H1 (cell line): ENCODE data around the gene MTX2. TPM values are rescaled to one million over a fixed set of nuclear protein-coding genes. Genes with fewer than 3 reads are reported as not detected.
"Not testable (repeated sequence)": the region's sequence is repeated elsewhere in the genome, so short reads cannot be mapped to it uniquely, and the experiment has no call there.

Experiments
- CTCF ChIA-PET: fragments of 300-600 bp; sonication (Branson Sonifier 250); formaldehyde crosslinking; loops from one replicate; lab custom pipeline; 2021; ENCODE audit not compliant: partially characterized antibody; lab: Charles Lee
- POLR2A ChIA-PET: fragments of 300-600 bp; sonication (Branson Sonifier 250); formaldehyde crosslinking; loops from one replicate; lab custom pipeline; 2021; ENCODE audit warnings: inconsistent platforms; ENCODE audit not compliant: partially characterized antibody; lab: Charles Lee
- DNase-seq, 2 experiments: peaks; one replicate each; pipeline versions ENCODE4 v3.0.0 to v3.0.0-alpha.2; 2010 to 2022; ENCODE audit warnings: low spot score in 2 of 2, low read depth in 1 of 2, mixed read lengths in 1 of 2
- FAIRE-seq: peaks from 2 replicates; lab custom pipeline; 2011; peaks lifted over from hg19 to GRCh38; lab: Jason Lieb, UNC
- H2AFZ ChIP-seq: 2 replicates; pipeline ENCODE4 v1.8.1; 2012; ENCODE audit warnings: low read length, inconsistent platforms
- H2AK5ac ChIP-seq: 2 replicates; pipeline ENCODE4 v1.6.1; 2013; ENCODE audit warnings: low read depth, low read length
- H2BK120ac ChIP-seq: replicated peaks from 2 replicates; pipeline ENCODE3; 2013; ENCODE audit warnings: low read depth, low read length, inconsistent platforms
- H2BK12ac ChIP-seq: 2 replicates; pipeline ENCODE4 v1.6.1; 2013; ENCODE audit warnings: low read depth, low read length
- H2BK15ac ChIP-seq: 2 replicates; pipeline ENCODE4 v1.6.1; 2013; ENCODE audit warnings: low read length
- H2BK20ac ChIP-seq: 2 replicates; pipeline ENCODE4 v1.6.1; 2013; ENCODE audit warnings: low read length
- H2BK5ac ChIP-seq: 2 replicates; pipeline ENCODE4 v1.6.1; 2013; ENCODE audit warnings: low read depth, low read length
- H3K14ac ChIP-seq: 2 replicates; pipeline ENCODE4 v1.6.1; 2013; ENCODE audit warnings: inconsistent platforms; ENCODE audit not compliant: insufficient read length
- H3K18ac ChIP-seq: 2 replicates; pipeline ENCODE4 v1.6.1; 2013; ENCODE audit warnings: low read length; ENCODE audit errors: extremely low read depth
- H3K23ac ChIP-seq: 2 replicates; pipeline ENCODE4 v1.6.1; 2013; ENCODE audit warnings: inconsistent platforms; ENCODE audit not compliant: insufficient read length
- H3K23me2 ChIP-seq: 2 replicates; pipeline ENCODE4 v1.6.1; 2013; ENCODE audit warnings: low read depth, low read length
- H3K27ac ChIP-seq: 2 replicates; pipeline ENCODE4 v1.6.1; 2011; ENCODE audit warnings: low read depth, low read length, inconsistent platforms
- H3K27me3 ChIP-seq, 4 experiments: replicated peaks in 1 of 4; 1 replicate in 1 of 4; 2 replicates in 3 of 4; pipeline versions ENCODE4 v1.6.1 to v1.8.1; 2011 to 2013; ENCODE audit warnings: low read length in 3 of 4, mild to moderate bottlenecking in 3 of 4, inconsistent platforms in 2 of 4, mixed read lengths in 2 of 4, moderate library complexity in 1 of 4; ENCODE audit not compliant: control insufficient read depth in 3 of 4, insufficient read depth in 3 of 4; ENCODE audit errors: extremely low read depth in 1 of 4
- H3K36me3 ChIP-seq, 4 experiments: 2 replicates each; pipeline versions ENCODE4 v1.6.1 to v1.8.1; 2011 to 2013; ENCODE audit warnings: mild to moderate bottlenecking in 4 of 4, low read length in 3 of 4, moderate library complexity in 2 of 4, control low read depth in 1 of 4, inconsistent platforms in 1 of 4; ENCODE audit not compliant: insufficient read depth in 4 of 4, control insufficient read depth in 2 of 4
- H3K4ac ChIP-seq: replicated peaks from 2 replicates; pipeline ENCODE3; 2013; ENCODE audit warnings: low read length, low read depth, mixed read lengths, inconsistent platforms; ENCODE audit not compliant: insufficient read length
- H3K4me1 ChIP-seq, 4 experiments: replicated peaks in 1 of 4; 1 replicate in 1 of 4; 2 replicates in 3 of 4; pipeline versions ENCODE4 v1.6.1 to v1.8.1; 2011 to 2013; ENCODE audit warnings: low read length in 3 of 4, inconsistent platforms in 2 of 4, mixed read lengths in 1 of 4; ENCODE audit not compliant: insufficient read depth in 4 of 4, control insufficient read depth in 3 of 4
- H3K4me2 ChIP-seq, 2 experiments: 2 replicates each; pipeline versions ENCODE4 v1.6.1 to v1.8.1; 2011 to 2013; ENCODE audit warnings: low read depth in 2 of 2, low read length in 2 of 2, control low read depth in 1 of 2, inconsistent platforms in 1 of 2, mild to moderate bottlenecking in 1 of 2; ENCODE audit not compliant: insufficient read depth in 1 of 2
- H3K4me3 ChIP-seq, 4 experiments: fragments of 200-600, 300-600 bp in 1 of 4; sonication (generic), shearing (Covaris generic), sonication (Bioruptor Twin) in 1 of 4; 2 replicates each; pipeline versions ENCODE4 v1.5.1 to v1.8.1; 2011 to 2016; ENCODE audit warnings: low read length in 4 of 4, low read depth in 3 of 4, control low read depth in 2 of 4, inconsistent platforms in 2 of 4, mild to moderate bottlenecking in 2 of 4, mixed read lengths in 1 of 4, moderate library complexity in 1 of 4; ENCODE audit not compliant: insufficient read depth in 2 of 4; ENCODE audit errors: extremely low read depth in 1 of 4
- H3K56ac ChIP-seq: replicated peaks from 2 replicates; pipeline ENCODE3; 2013; ENCODE audit warnings: low read depth, mild to moderate bottlenecking, mixed read lengths, low read length, inconsistent platforms; ENCODE audit not compliant: insufficient read length
- H3K79me1 ChIP-seq: 2 replicates; pipeline ENCODE4 v1.6.1; 2013; ENCODE audit warnings: low read depth, low read length, control low read depth
- H3K79me2 ChIP-seq, 2 experiments: 2 replicates each; pipeline versions ENCODE4 v1.6.1 to v1.8.1; 2012 to 2013; ENCODE audit warnings: low read length in 2 of 2, mild to moderate bottlenecking in 2 of 2, inconsistent platforms in 1 of 2; ENCODE audit not compliant: insufficient read depth in 2 of 2, control insufficient read depth in 1 of 2
- H3K9ac ChIP-seq, 4 experiments: replicated peaks in 1 of 4; 1 replicate in 1 of 4; 2 replicates in 3 of 4; pipeline versions ENCODE4 v1.6.1 to v1.8.1; 2011 to 2013; ENCODE audit warnings: low read depth in 3 of 4, low read length in 3 of 4, control low read depth in 2 of 4, mild to moderate bottlenecking in 2 of 4, moderate library complexity in 2 of 4, inconsistent platforms in 1 of 4; ENCODE audit errors: extremely low read depth in 1 of 4
- H3K9me3 ChIP-seq, 2 experiments: 2 replicates each; pipeline versions ENCODE4 v1.6.1 to v1.8.1; 2012 to 2013; ENCODE audit warnings: mild to moderate bottlenecking in 2 of 2, moderate library complexity in 2 of 2, control low read depth in 1 of 2, inconsistent platforms in 1 of 2, low read depth in 1 of 2, low read length in 1 of 2, mixed read lengths in 1 of 2; ENCODE audit not compliant: insufficient read depth in 2 of 2
- H4K20me1 ChIP-seq, 2 experiments: replicated peaks in 1 of 2; 2 replicates each; pipeline versions ENCODE3 to v1.8.1; 2011 to 2013; ENCODE audit warnings: inconsistent platforms in 2 of 2, low read length in 2 of 2, mild to moderate bottlenecking in 1 of 2; ENCODE audit not compliant: insufficient read depth in 2 of 2, control insufficient read depth in 1 of 2
- H4K5ac ChIP-seq: 2 replicates; pipeline ENCODE4 v1.6.1; 2013; ENCODE audit warnings: low read length, low read depth, mixed read lengths, inconsistent platforms; ENCODE audit not compliant: insufficient read length
- H4K8ac ChIP-seq: 2 replicates; pipeline ENCODE4 v1.8.0; 2013; ENCODE audit warnings: mild to moderate bottlenecking, moderate library complexity, low read length, inconsistent platforms; ENCODE audit not compliant: insufficient read depth; ENCODE audit errors: extremely low read depth
- H4K91ac ChIP-seq: replicated peaks from 2 replicates; pipeline ENCODE3; 2013; ENCODE audit warnings: low read length, mixed read lengths, inconsistent platforms; ENCODE audit not compliant: insufficient read length
- WGBS, 2 experiments: shearing (Covaris generic) in 1 of 2; methylation state at CpG; one replicate each; pipeline versions ENCODE4 v1.1.6 to v1.1.7; 2013 to 2015; ENCODE audit warnings: low lambda C conversion rate in 2 of 2, mixed read lengths in 2 of 2, inconsistent platforms in 1 of 2, low coverage in 1 of 2, missing lambda C conversion rate in 1 of 2; ENCODE audit not compliant: insufficient replicate concordance in 2 of 2, insufficient coverage in 1 of 2, insufficient read length in 1 of 2; ENCODE audit errors: extremely low coverage in 1 of 2, missing lambda C conversion rate in 1 of 2; 5-methylcytosine and 5-hydroxymethylcytosine counted together
- polyA plus RNA-seq, 7 experiments: library from polyadenylated mRNA; depleted of rRNA in 3 of 7; stranded (reverse) in 5 of 7; unstranded in 2 of 7; fragments of >200 nt in 5 of 7; fragments of 200-250 nt in 2 of 7; gene quantifications; 1 replicate in 5 of 7; 2 replicates in 1 of 7; 4 replicates in 1 of 7; pipeline versions ENCODE4 v1.2.1 to v1.2.3, GENCODE V29; 2011 to 2013; ENCODE audit warnings: missing spikeins in 2 of 7, mixed read lengths in 2 of 7
- total RNA-seq: library from RNA; stranded (reverse); fragmentation: NEBNext Ultra II Directional; extraction: Animal tissue kit (Norgen Biotek cat#: 25700); gene quantifications from 2 replicates; pipeline ENCODE4 v1.2.1, GENCODE V29; 2021

Gene MTX2
- total and polyA plus RNA-seq, 2 of the 8 experiments (the other 6 are each of a cell fraction or from before 2014, with no cell fraction given) = 33.5 to 38.3 TPM

DNA sequence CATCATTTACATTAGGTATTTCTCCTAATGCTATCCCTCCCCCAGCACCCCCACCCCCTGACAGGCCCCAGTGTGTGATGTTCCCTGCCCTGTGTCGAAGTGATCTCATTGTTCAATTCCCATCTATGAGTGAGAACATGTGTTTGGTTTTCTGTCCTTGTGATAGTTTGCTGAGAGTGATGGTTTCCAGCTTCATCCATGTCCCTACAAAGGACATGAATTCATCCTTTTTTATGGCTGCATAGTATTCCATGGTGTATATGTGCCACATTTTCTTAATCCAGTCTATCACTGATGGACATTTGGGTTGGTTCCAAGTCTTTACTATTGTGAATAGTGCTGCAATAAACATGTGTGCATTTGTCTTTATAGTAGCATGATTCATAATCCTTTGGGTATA is 36.8 kb downstream of the MTX2 start:
- H3K4me2 ChIP-seq, H3K36me3 ChIP-seq, H3K23ac ChIP-seq, H4K5ac ChIP-seq, H3K4me1 ChIP-seq, CTCF ChIA-PET, H4K8ac ChIP-seq, H3K79me2 ChIP-seq, H3K4me3 ChIP-seq, H4K91ac ChIP-seq, H2BK12ac ChIP-seq, H2AK5ac ChIP-seq, H3K14ac ChIP-seq, H4K20me1 ChIP-seq, H3K27me3 ChIP-seq, H2BK5ac ChIP-seq, H3K79me1 ChIP-seq, H2AFZ ChIP-seq, H3K4ac ChIP-seq, POLR2A ChIA-PET, H3K9ac ChIP-seq, H3K9me3 ChIP-seq, H3K56ac ChIP-seq, H3K27ac ChIP-seq, FAIRE-seq, H3K23me2 ChIP-seq, H2BK120ac ChIP-seq, DNase-seq, H3K18ac ChIP-seq, H2BK20ac ChIP-seq, H2BK15ac ChIP-seq: not testable (repeated sequence)
- 100% methylated on average over 1 of the region's 1 CpG; no CpG with 5 or more reads in 1 of the 2 experiments for WGBS, 2 experiments
